Measurements from ENCODE around the gene RPN2. TPM values are rescaled to one million over a fixed set of nuclear protein-coding genes. Genes with fewer than 3 reads are reported as not detected.

RPN2 gene
- total RNA-seq, 4 donors from 2014 or later = 82.3 to 196 (median 105) TPM

- DNase-seq = no peak
- intact Hi-C loops (cut with DNase I; ENCODE audit: low total_unique reads) = no loop called here
- Histone ChIP-seq H3K4me3 (no peak overlapping the region), H3K4me1 (no peaks in the 10 kb centered on the region), H3K27ac (no peak overlapping the region), H3K27me3 (no peaks in the 10 kb centered on the region), H3K36me3 (no peaks in the 10 kb centered on the region), H3K9me3 (no peaks in the 10 kb centered on the region)
- WGBS, 2 donors (ENCODE audit: low coverage in 1 of 2) = 88 to 90% methylated on average over 2 to 4 of the region's 4 CpGs
- no peak for TF ChIP-seq POLR2A (IDR thresholded peaks at IDR 0.05)
- no peak for TF ChIP-seq EP300 (IDR thresholded peaks at IDR 0.05; ENCODE audit: low read depth)
- no peak for TF ChIP-seq POLR2AphosphoS5 (IDR thresholded peaks at IDR 0.05)
- TF ChIP-seq, protein P1, sequence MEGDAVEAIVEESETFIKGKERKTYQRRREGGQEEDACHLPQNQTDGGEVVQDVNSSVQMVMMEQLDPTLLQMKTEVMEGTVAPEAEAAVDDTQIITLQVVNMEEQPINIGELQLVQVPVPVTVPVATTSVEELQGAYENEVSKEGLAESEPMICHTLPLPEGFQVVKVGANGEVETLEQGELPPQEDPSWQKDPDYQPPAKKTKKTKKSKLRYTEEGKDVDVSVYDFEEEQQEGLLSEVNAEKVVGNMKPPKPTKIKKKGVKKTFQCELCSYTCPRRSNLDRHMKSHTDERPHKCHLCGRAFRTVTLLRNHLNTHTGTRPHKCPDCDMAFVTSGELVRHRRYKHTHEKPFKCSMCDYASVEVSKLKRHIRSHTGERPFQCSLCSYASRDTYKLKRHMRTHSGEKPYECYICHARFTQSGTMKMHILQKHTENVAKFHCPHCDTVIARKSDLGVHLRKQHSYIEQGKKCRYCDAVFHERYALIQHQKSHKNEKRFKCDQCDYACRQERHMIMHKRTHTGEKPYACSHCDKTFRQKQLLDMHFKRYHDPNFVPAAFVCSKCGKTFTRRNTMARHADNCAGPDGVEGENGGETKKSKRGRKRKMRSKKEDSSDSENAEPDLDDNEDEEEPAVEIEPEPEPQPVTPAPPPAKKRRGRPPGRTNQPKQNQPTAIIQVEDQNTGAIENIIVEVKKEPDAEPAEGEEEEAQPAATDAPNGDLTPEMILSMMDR (IDR thresholded peaks at IDR 0.05) = no peak
- in situ Hi-C loops (cut with MboI; ENCODE audit: low pct_ligation_motif_present in 1 of 4, low pct_unique_long_range_greater_than_20kb in 1 of 4, low sequenced_read_pairs in 3 of 4) = no loop called here
Observed at GRCh38 chr20:37260923-37261322, 81.8 kb downstream of the RPN2 start.

- no peak within 1 kb of the TSS for H3K27ac ChIP-seq
- DNase-seq = no peak
- 81 to 83% methylated on average over 7 to 9 of the region's 9 CpGs for whole genome bisulfite sequencing, 2 donors (ENCODE audit: low coverage in 1 of 2)
- H3K36me3 ChIP-seq = no peaks in the 10 kb centered on the region
- no peaks in the 10 kb centered on the region for H3K9me3 ChIP-seq
- no peaks in the 10 kb centered on the region for H3K27me3 ChIP-seq
- no peak within 1 kb of the TSS for H3K4me3 ChIP-seq
- TF ChIP-seq EP300 (IDR thresholded peaks at IDR 0.05; ENCODE audit: low read depth) (no peak), POLR2AphosphoS5 (IDR thresholded peaks at IDR 0.05) (no peak), POLR2A (IDR thresholded peaks at IDR 0.05) (no peak)
- TF ChIP-seq, protein P1 (IDR thresholded peaks at IDR 0.05) = no peak
- no peaks in the 10 kb centered on the region for H3K4me1 ChIP-seq
- intact Hi-C loops (cut with DNase I; ENCODE audit: low total_unique reads) (no loop called here), in situ Hi-C loops (cut with MboI; ENCODE audit: low pct_ligation_motif_present in 1 of 4, low pct_unique_long_range_greater_than_20kb in 1 of 4, low sequenced_read_pairs in 3 of 4) (no loop called here)
Observed at GRCh38 chr20:37261714-37262113, 82.6 kb downstream of the RPN2 start, which contains the start of gene GHRH. GHRH (minus strand) TSS chr20:37261814; CDS start chr20:37256889, 4,925 bp downstream.

- intact Hi-C loops (cut with DNase I; ENCODE audit: low total_unique reads) (no loop called here), in situ Hi-C loops (cut with MboI; ENCODE audit: low pct_ligation_motif_present in 1 of 4, low pct_unique_long_range_greater_than_20kb in 1 of 4, low sequenced_read_pairs in 3 of 4) (no loop called here)
- Histone ChIP-seq H3K36me3 (no peaks in the 10 kb centered on the region), H3K27me3 (no peaks in the 10 kb centered on the region), H3K27ac (no peak overlapping the region), H3K9me3 (no peaks in the 10 kb centered on the region), H3K4me3 (no peak overlapping the region), H3K4me1 (no peaks in the 10 kb centered on the region)
- no peak for DNase-seq
- 58 to 78% methylated on average over 2 to 8 of the region's 8 CpGs for WGBS, 2 donors (ENCODE audit: low coverage in 1 of 2)
- TF ChIP-seq POLR2A (IDR thresholded peaks at IDR 0.05) = no peak
- TF ChIP-seq EP300 (IDR thresholded peaks at IDR 0.05; ENCODE audit: low read depth) = no peak
- TF ChIP-seq, protein P1 (IDR thresholded peaks at IDR 0.05) = no peak
- no peak for TF ChIP-seq POLR2AphosphoS5 (IDR thresholded peaks at IDR 0.05)
Observed at GRCh38 chr20:37262505-37262904, 83.4 kb downstream of the RPN2 start.

DNA sequence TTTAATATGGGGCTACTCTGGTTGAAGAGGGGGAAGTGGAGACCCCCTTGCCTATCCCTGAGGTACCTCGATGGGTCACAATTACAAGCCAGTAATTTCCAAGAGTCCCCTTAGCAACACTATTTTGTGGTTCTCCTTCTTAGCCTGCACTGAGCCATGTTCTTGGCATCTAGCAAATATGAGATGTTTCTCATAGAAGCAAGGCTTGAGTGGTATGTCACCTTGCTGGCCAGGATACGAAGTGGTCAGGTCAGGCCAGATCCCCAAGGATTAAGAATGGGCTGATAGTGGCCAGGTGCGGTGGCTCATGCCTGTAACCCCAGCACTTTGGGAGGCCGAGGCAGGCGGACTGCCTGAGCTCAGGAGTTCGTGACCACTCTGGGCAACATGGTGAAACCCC lies 84.6 kb downstream of the RPN2 start:
- H3K4me3 ChIP-seq = no peak overlapping the region
- H3K27ac ChIP-seq = no peak overlapping the region
- in situ Hi-C loops (cut with MboI; ENCODE audit: low pct_ligation_motif_present in 1 of 4, low pct_unique_long_range_greater_than_20kb in 1 of 4, low sequenced_read_pairs in 3 of 4) (no loop called here), intact Hi-C loops (cut with DNase I; ENCODE audit: low total_unique reads) (no loop called here)
- H3K4me1 ChIP-seq = no peaks in the 10 kb centered on the region
- H3K36me3 ChIP-seq = no peaks in the 10 kb centered on the region
- H3K27me3 ChIP-seq = no peaks in the 10 kb centered on the region
- no peak for TF ChIP-seq POLR2A (IDR thresholded peaks at IDR 0.05)
- TF ChIP-seq EP300 (IDR thresholded peaks at IDR 0.05; ENCODE audit: low read depth) = no peak
- TF ChIP-seq POLR2AphosphoS5 (IDR thresholded peaks at IDR 0.05) = no peak
- TF ChIP-seq, protein P1 (IDR thresholded peaks at IDR 0.05) = no peak
- H3K9me3 ChIP-seq = no peaks in the 10 kb centered on the region
- no peak for DNase-seq
- 84 to 86% methylated on average over 1 to 6 of the region's 6 CpGs for WGBS, 2 donors (ENCODE audit: low coverage in 1 of 2)
